ENCODE results near the gene TAS2R14.

Gene TAS2R14, protein sequence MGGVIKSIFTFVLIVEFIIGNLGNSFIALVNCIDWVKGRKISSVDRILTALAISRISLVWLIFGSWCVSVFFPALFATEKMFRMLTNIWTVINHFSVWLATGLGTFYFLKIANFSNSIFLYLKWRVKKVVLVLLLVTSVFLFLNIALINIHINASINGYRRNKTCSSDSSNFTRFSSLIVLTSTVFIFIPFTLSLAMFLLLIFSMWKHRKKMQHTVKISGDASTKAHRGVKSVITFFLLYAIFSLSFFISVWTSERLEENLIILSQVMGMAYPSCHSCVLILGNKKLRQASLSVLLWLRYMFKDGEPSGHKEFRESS

DNA sequence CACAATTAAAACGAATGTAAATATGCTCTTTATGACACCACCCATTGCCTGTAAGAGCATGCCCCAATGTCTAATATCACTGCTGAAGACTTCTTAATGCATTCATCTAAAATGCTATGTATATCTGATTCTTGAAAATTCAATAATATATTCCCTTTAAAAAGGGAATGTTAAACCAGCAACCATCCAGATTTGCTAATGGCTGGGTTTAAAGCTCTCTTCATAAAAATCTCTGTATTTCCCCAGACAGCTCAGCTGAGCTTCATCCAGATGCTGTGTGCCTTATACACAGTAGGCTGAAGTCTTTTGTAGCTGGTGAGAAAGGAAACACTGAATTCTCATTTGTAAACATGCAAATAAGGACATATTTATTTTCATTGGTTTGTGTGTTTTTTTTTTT, at the start of gene TAS2R14:
TAS2R14 (minus strand) TSS at position 101 of the 400 bp plus-strand sequence; CDS start at position 45, 56 bp downstream.
- no peak for DNase-seq

DNA sequence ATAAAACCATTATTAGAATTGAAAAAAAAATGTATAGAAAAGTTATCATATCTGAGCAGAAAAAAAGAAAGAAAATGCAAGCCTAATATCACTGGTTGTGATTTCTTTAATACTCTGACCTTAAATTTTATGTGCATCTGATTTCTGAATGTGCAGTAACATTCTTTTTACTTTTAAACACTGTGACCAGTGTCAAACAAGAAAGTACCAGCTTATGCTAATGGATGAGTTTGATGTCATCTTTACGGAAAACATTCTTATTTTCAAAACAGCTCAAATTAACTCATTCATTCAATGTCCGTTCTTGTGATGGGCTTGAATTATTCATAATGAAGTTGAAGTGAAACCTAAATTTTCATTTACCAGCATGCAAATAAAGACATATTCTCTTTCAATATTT, 47.7 kb upstream of the TAS2R14 start, which contains the start of gene TAS2R50:
TAS2R50 (minus strand) TSS at position 101 of the 400 bp plus-strand sequence; CDS start at position 49, 52 bp downstream.
- DNase-seq = no peak

DNA sequence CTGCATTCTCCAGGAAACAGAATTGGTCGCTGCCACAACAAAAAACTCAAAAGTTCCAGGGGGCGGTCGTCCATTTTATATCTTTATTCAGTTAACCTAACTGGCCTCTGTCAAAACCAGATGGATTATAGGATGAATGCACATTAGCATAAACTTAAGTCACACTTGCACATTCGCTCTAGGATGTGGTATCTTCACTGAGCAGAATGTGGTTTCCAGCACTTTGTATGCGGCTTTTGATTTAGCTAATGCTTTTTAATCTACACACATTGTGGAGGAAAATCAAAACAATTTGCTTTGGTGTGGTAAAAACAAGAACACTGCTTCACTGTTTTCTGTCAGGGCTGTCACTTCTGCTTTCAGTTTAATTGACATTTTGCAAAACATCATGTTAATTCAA, 43.2 kb upstream of the TAS2R14 start:
- DNase-seq = no peak

DNA sequence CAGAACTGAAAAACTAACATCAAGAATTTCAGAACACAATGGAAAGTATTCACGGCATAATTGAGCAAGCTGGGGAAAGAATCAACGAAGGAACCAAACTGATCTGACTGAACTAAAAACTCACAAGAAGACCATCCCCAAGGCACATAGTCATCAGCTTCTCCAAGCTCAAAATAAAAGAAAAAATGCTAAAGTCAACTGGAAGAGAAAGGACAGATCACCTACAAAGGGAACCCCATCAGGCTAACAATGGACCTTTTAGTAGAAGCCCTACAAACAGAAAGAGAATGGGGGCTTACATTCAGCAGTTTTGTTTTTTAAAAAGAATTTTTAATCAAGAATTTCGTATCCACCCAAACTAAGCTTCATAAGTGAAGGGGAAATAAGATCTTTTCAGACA, 35.9 kb upstream of the TAS2R14 start:
- no peak for DNase-seq

DNA sequence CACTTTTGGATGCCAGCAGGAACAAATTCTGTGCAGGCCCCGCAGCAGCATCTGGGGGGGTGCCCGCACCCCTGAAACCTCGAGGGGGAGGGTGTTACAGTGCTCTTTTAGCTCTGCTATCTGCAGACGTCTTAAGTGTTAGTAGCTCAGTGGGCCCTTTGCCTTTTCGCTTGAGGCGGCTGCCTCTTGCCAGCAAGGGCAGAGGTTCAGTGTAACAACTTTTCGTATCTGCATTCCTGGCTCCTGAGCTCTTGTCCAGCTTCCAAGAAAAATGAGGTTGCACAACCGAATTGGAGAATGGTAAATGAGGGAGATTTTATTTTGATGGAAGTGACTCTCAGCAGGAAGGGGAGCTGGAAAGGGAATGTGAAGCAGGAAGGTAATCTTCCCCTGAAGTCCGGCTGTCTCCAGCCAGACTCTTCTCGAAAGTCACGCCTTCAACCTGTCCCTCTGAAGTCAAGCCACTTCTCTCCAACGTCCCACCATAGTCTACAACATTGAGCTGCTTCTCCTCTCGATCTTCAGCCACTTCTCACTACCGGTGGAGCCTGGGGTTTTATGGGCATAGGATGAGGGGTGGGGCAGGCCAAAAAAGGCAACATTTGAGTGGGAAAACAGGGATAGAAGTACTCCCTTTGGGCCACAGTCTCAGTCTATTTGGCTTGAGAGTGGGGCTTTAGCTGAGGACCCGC, 29.8 kb upstream of the TAS2R14 start:
- DNase-seq = no peak

DNA sequence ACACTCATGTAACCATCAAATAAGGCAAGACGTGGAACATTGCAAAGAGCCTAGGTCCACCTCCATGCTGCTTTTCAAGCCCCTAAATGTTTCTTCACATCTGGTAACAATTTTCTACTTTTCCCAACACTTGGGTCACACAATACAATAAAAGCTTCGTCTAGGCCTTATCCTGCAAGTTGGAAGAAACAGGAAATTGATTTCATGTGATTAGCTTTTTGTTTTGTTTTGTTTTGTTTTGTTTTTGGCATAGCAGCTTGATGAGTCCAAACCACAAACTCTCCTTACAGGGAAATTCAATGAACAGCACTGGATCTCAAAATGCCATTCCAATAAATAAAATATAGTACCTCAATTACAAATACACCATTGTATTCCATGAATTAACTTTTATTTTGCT, 28.3 kb upstream of the TAS2R14 start:
- DNase-seq = no peak

DNA sequence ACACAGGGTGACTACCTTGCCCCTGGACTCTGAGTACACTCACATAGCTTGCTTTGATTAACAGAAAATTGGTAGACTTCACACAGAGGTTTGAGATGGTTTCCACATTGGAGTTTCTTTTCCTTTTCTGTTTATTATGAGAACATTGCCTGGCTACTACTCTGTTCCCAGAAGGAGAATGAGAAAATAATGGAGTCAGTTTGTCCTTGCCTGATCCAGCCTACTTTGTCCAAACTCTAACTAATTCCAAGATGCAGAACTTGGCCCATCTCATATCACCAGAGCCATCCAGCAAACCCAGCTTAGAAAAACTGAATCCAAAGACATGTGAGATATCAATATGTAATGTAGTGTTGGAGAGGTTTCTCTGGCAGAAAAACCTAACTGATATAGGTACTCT, 27.3 kb upstream of the TAS2R14 start:
- no peak for DNase-seq

DNA sequence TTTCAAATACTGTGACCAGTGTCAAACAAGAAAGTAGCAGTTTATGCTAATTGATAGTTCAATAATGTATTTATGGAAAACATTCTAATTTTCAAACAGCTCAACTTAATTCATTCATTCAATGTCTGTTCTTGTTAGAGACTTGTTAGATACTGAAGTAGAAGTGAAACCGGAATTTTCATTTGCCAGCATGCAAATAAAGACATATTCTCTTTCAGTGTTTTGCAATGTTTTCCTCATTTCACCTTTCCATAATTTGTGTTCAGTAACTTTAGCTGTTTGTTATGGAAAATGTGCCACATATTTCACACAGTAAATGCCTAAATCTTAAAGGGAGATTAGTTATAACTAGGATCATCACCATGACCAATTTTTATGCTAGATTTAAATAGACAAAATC, 26.4 kb upstream of the TAS2R14 start:
- DNase-seq = no peak

DNA sequence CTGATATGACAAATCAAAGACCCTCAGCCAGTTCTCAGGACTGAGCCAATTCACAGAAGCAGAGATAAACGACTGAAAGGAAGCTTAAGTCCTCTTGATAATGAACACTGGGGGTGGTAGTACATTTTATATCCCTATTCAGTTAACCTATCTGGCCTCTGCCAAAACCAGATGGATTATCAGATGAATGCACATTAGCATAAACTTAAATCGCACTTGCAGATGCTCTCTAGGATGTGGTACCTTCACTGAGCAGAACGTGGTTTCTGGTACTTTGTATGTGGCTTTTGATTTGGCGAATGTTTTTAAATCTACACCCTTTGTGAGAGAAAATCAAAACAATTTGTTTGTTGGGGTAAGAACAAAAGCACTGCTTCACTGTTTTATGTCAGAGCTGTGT, 21.1 kb upstream of the TAS2R14 start:
- DNase-seq = no peak

DNA sequence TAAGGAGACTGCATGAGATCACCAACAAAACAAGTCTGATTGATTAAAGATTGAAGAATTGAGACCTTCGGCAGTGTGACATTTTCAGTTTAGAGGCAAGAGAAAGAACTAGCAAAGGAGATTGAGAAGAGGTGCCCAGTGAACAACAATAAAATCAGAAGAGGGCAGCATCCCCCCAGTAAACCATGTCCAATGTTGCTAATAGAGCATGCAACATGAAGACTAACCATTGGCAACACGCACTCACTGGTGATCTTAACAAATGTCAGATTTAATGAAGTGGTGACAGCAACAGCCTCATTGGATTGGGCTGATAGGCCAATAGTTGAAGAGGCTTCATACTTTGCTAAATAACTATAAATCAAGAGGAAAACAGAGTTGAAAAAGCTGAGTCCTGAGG, 20.7 kb upstream of the TAS2R14 start:
- no peak for DNase-seq

DNA sequence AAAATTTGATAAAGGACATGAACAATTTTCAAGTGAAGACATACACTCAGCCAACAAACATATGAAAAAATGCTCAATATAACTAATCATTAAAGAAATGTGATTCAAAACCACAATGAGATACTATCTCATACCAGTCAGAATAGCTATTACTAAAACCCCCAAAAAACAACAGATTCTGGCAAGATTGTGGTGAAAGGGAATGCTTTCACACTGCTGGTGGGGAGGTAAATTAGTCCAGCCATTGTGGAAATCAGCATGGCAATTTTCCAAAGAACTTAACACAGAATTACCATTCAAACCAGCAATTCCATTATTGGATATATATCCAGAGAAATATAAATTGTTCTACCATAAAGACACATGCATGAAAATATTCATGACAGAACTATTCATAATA, 18.7 kb upstream of the TAS2R14 start:
- DNase-seq = no peak

DNA sequence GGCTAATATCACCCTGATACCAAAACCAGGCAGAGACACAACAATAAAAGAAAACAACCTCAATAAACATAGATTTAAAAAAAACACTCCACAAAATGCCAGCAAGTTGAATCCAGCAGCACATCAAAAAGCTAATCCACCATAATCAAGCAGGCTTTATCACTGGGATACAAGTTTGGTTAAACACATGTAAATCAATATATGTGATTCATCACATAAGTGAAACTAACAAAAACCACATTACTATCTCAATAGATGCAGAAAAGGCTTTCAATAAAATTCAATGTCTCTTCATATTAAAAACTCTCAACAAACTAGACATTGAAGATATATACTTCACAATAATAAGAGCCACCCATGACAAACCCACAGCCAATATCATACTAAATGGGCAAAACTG, 17.0 kb upstream of the TAS2R14 start:
- DNase-seq = no peak

DNA sequence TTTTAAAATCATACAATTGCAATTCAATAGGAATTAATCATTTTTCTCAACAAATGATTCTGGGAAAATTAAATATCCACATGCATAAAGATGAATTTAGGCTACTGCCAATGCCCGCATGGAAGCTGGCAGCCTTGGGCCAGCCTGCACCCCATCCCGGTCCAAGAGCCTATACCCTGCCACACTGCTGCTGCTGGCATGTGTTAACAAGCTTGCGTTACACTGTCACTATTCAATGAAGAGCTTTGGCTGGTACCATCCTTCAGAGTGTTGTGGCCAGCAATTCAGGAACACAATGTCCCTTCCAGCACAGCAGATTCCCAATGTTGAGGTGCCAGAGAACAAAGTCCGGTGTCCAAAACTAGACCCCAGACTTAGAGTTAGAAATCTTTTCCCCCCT, 13.6 kb upstream of the TAS2R14 start:
- no peak for DNase-seq

DNA sequence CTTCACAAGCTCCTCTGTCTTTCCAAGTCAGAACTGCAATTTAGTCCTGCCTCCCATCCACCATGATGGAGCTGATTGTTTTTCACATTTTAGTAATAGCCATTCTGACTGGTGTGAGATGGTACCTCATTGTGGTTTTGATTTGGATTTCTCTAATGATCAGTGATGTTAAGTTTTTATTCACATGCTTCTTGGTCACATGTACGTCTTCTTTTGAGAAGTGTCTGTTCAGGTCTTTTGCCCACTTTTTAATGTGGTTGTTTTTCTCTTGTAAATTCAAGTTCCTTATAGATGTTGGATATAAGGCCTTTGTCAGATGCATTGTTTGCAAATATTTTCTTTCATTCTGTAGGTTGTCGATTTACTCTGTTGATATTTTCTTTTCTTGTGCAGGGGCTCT, 4.1 kb upstream of the TAS2R14 start:
- no peak for DNase-seq

DNA sequence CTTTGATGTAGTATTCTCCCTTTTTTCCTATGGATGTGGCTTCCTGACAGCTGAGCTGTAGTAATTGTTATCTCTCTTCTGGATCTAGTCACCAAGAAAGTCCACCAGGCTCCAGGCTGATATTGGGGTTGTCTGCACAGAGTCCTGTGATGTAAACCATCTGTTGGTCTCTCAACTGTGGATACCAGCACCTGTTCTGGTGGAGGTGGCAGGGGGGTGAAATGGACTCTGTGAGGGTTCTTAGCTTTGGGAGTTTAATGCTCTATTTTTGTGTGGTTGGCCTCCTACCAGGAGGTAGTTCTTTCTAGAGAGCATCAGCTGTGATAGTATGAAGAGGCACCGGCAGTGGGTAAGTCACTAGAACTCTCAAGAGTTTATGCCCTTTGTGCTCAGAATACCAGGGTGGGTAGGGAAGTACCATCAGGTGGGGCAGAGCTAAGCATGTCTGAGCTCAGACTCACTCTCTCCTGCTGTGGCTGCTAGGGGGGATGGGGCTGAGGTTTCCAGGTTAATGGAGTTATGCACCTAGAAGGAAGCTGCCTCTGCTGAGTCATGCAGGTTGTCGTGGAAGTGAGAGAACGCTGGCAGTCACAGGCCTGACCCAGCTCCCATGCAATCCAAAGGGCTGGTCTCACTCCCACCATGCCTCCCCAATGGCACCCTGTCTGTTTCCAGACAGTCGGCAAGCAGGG, 3.0 kb upstream of the TAS2R14 start:
- no peak for DNase-seq

DNA sequence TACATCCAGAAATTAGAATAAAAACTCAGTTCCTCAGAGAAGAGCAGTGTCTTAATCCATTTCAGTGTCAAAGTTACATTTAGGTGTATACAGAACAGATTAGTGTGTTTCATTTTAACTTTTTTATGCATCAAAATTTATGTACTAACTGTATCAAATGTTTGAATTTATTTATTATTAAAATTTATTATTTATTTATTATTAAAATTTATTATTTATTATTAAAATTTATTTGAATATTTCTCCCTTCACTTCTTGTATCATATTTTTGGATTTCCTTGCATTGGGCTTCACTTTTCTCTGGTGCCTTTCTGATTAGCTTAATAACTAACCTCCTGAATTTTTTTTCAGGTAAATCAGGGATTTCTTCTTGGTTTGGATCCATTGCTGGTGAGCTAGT, 2.3 kb upstream of the TAS2R14 start:
- no peak for DNase-seq

DNA sequence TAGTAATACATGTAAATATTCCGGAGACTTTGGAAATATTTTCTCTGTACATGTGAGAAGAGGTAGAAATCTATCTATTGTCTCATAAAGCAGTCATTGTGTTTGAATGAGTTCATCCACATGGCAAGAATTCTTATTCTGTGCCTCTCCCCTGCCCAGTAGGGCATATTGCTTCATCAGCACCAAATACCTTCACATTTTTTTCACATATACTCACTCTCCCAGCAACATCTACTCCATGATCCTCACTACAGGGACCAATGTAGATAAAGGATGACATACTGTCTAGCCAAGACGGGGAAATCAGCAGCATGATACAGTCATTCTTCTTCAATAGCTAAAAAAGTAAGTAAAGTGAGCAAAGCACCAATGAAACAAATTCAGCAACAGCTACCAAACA, 1.3 kb upstream of the TAS2R14 start:
- DNase-seq = no peak

DNA sequence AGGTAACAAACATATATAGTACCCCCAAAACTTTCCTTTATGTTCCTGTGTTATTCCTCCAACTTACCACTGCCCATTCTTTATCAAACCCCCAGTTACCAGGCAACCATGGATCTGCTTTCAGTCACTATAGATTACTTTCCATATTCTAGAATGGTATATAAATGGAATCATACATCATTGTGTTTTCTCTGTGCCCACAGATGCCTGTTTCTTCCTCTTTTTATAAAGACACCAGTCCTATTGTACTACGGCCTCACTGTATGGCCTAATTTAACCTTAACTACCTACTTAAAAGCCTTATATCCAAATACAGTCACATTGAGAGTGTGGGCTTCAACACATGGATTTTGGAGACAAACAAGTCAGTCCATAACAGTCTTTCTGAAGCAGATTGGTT, 2.6 kb downstream of the TAS2R14 start:
- no peak for DNase-seq

DNA sequence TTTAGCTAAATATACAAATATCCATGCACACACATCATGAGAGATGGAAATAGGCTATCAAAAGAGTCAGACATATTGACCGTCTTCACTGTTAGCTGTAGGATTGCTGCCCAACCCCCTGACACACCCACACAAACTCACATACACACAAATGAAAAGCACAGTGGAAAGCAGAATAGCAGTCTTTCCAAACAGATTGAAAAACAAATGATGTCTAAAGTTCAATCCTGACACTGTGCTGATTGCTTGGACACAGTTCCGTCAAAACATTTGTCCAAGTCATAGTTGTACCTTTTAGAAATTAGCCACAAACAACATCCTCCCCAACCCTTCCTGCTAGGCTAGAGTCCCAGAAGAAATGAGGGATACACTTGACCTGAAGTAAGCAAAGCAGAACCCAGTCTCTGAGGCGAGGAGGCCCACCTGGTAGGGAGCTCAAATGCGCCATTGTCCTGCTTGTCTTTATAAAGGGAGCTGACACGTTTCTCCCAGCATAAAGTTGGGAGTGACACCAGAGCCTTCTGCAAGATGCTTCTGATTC, 10.2 kb downstream of the TAS2R14 start, which contains the start of gene PRH2:
PRH2 (plus strand) TSS at position 491 of the 541 bp plus-strand sequence; CDS start at position 529, 38 bp downstream.
- DNase-seq = no peak

DNA sequence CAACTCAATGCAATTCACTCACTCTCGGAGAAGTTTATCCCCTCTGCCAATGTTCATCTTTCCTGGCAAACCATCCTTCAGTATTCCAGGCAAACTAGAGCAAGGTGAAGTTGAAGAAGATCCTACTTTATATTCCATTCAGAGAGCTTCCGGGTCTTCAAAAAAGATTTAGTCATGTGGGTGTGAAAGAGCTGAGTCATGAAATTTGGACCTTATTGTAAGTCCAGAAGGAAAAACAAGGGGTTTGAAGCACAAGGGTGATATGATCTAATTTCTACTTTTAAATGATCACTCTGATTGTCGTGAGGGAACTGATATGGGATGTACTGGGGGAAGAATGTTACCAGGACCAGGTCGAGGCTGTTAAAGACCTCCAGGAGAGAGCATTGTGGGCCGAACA, 12.8 kb downstream of the TAS2R14 start:
- no peak for DNase-seq

DNA sequence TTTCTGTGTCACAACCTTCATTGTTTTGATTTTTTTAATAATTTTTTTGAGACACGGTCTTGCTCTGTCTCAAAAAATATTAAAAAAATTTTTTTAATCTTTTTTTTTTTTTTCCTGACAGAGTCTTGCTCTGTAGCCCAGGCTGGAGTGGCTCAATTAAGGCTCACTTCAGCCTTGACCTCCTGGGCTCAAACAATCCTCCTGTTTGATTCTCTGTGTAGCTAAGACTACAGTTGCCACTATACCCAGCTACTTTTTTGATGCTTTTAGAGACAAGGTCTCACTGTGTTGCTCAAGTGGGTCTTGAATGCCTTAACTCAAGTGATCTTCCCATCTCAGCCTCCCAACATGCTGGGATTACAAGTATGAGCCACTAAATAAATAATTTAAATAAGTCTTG, 19.3 kb downstream of the TAS2R14 start:
- no peak for DNase-seq

DNA sequence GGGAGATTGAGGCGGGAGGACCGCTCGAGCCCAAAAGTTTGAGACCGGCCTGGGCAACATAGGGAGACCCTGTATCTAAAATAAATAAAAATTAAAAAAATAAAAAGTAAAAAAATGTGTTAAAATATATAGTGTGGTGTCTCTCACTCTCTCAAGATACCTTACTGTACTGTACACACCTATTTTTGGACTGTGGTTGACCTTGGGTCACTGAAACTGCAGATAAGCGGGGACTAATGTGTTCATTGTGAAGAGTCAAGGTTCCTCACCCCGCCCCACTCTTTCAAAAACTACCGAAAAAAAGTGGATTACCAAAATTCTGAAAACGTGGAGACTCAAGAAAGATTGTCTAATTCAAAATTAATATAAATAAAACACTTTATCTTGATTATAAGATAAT, 28.7 kb downstream of the TAS2R14 start:
- DNase-seq = no peak

DNA sequence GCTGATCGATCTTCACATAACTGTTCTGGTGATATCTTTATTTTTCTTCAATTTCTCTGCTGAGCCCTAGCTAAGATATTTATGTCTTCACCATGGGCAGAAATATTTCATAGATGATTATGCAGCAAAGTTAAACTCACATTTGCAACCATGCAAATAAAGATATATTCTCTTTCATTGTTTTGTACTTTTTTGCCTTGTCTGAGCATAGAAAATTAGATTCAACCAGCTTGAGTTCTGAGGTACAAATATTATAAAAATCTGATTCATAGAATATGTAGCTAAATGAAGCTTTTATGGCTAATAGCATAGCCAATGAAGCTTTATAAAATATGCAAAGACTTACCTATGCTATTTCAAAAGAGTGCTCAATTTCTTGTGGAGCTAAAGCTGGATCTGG, 29.6 kb downstream of the TAS2R14 start, which contains the start of gene TAS2R13:
TAS2R13 (minus strand) TSS at position 101 of the 400 bp plus-strand sequence. CDS start 264 bp downstream, outside the sequence.
- DNase-seq = no peak
